ENCODE data around the gene CIB4. TPM values are rescaled to one million over a fixed set of nuclear protein-coding genes. Genes with fewer than 3 reads are reported as not detected.
A peak's percentile ranks its signal among the peaks of the same experiment; 100 is the strongest.

The CIB4 gene
- total and polyA plus RNA-seq, 7 experiments from 2014 or later = not detected

- H3K4me3 ChIP-seq (ENCODE audit: low read length) = no peak overlapping the region
- H3K9me3 ChIP-seq (ENCODE audit: control insufficient read depth in 2 of 3, low read length in 3 of 3) = no peaks in the 10 kb centered on the region
- Mint-ChIP-seq H3K9me3 (no peaks in the 10 kb centered on the region), H3K27ac (no peak overlapping the region), H3K27me3 (peaks cover 5 to 10% (median 10%) of the 10 kb centered on the region in 5 donors), H3K4me3 (no peak overlapping the region), H3K4me1 (peaks cover 0 to 5% (median 0%) of the 10 kb centered on the region in 7 donors), H3K36me3 (no peaks in the 10 kb centered on the region)
- POLR2A ChIA-PET = no interaction called here
- no peak for ATAC-seq
- intact Hi-C loops (cut with micrococcal nuclease) = loop anchor here (5.0 kb wide), 2 partner anchors 336 to 406 kb away; partner anchors contain the start of genes GAREM2 (in 1 of the 2), HADHA (in 1 of the 2) and HADHB (in 1 of the 2)
- H3K36me3 ChIP-seq (ENCODE audit: control insufficient read depth in 2 of 3, insufficient read depth in 3 of 3, low read length in 3 of 3) = no peaks in the 10 kb centered on the region
- DNase-seq = no peak
- no peak overlapping the region for H3K27ac ChIP-seq (ENCODE audit: low read depth, low read length)
- H3K27me3 ChIP-seq (ENCODE audit: control insufficient read depth in 2 of 2, insufficient read depth in 2 of 2, low read length in 2 of 2) = peaks cover 0 to 5% of the 10 kb centered on the region in 2 donors
- H3K4me1 ChIP-seq (ENCODE audit: control insufficient read depth in 2 of 2, insufficient read depth in 2 of 2, low read length in 2 of 2) = no peaks in the 10 kb centered on the region
- CTCF ChIA-PET = interaction anchor here (1.0 to 2.7 kb wide), 9 partner anchors 9 to 628 kb away, joined by 3 to 11 read pairs (median 5); no protein-coding TSS in a partner anchor
Measured at GRCh38 chr2:26578581-26578980, 62.6 kb downstream of the CIB4 start.

- H3K9me3 Mint-ChIP-seq = no peaks in the 10 kb centered on the region
- H3K36me3 Mint-ChIP-seq = no peaks in the 10 kb centered on the region
- Histone ChIP-seq H3K4me1 (ENCODE audit: control insufficient read depth in 2 of 2, insufficient read depth in 2 of 2, low read length in 2 of 2) (no peaks in the 10 kb centered on the region), H3K9me3 (ENCODE audit: control insufficient read depth in 2 of 3, low read length in 3 of 3) (no peaks in the 10 kb centered on the region), H3K4me3 (ENCODE audit: low read length) (no peak overlapping the region), H3K36me3 (ENCODE audit: control insufficient read depth in 2 of 3, insufficient read depth in 3 of 3, low read length in 3 of 3) (no peaks in the 10 kb centered on the region), H3K27ac (ENCODE audit: low read depth, low read length) (no peak overlapping the region), H3K27me3 (ENCODE audit: control insufficient read depth in 2 of 2, insufficient read depth in 2 of 2, low read length in 2 of 2) (peaks cover 0 to 5% of the 10 kb centered on the region in 2 donors)
- intact Hi-C loops (cut with micrococcal nuclease) = loop anchor here (5.0 kb wide), 2 partner anchors 336 to 406 kb away; partner anchors contain the start of genes GAREM2 (in 1 of the 2), HADHA (in 1 of the 2) and HADHB (in 1 of the 2)
- peaks cover 0 to 5% (median 0%) of the 10 kb centered on the region in 7 donors for H3K4me1 Mint-ChIP-seq
- H3K4me3 Mint-ChIP-seq = no peak overlapping the region
- DNase-seq (no peak), ATAC-seq (no peak)
- no peak overlapping the region for H3K27ac Mint-ChIP-seq
- POLR2A ChIA-PET = no interaction called here
- H3K27me3 Mint-ChIP-seq = peaks cover 5 to 13% (median 10%) of the 10 kb centered on the region in 5 donors
- CTCF ChIA-PET = interaction anchor here (0.6 to 2.7 kb wide), 10 partner anchors 8 to 627 kb away, joined by 3 to 11 read pairs (median 4); no protein-coding TSS in a partner anchor
Measured at GRCh38 chr2:26578113-26578458, 63.1 kb downstream of the CIB4 start.

- peaks cover 0 to 5% of the 10 kb centered on the region in 2 donors for H3K27me3 ChIP-seq (ENCODE audit: control insufficient read depth in 2 of 2, insufficient read depth in 2 of 2, low read length in 2 of 2)
- H3K27ac Mint-ChIP-seq = no peak overlapping the region
- H3K4me3 ChIP-seq (ENCODE audit: low read length) = no peak overlapping the region
- no peaks in the 10 kb centered on the region for H3K9me3 ChIP-seq (ENCODE audit: control insufficient read depth in 2 of 3, low read length in 3 of 3)
- H3K27me3 Mint-ChIP-seq = peaks cover 5 to 13% (median 10%) of the 10 kb centered on the region in 5 donors
- POLR2A ChIA-PET = interaction anchor here (0.6 kb wide), 1 partner anchor 59 kb away, joined by 3 read pairs; no protein-coding TSS in a partner anchor
- DNase-seq (peak; percentile 17 to 66 (median 52)), ATAC-seq (peak; percentile 88)
- H3K4me1 Mint-ChIP-seq = peaks cover 0 to 5% (median 0%) of the 10 kb centered on the region in 7 donors
- no peaks in the 10 kb centered on the region for H3K36me3 ChIP-seq (ENCODE audit: control insufficient read depth in 2 of 3, insufficient read depth in 3 of 3, low read length in 3 of 3)
- H3K4me1 ChIP-seq (ENCODE audit: control insufficient read depth in 2 of 2, insufficient read depth in 2 of 2, low read length in 2 of 2) = no peaks in the 10 kb centered on the region
- H3K4me3 Mint-ChIP-seq = no peak overlapping the region
- CTCF ChIA-PET = interaction anchor here (0.6 to 2.7 kb wide), 11 partner anchors 8 to 627 kb away, joined by 3 to 11 read pairs (median 4); no protein-coding TSS in a partner anchor
- no peak overlapping the region for H3K27ac ChIP-seq (ENCODE audit: low read depth, low read length)
- intact Hi-C loops (cut with micrococcal nuclease) = loop anchor here (1.0 to 5.0 kb wide), 7 partner anchors 74 to 626 kb away; partner anchors contain the start of genes GAREM2 (in 1 of the 2), HADHA (in 1 of the 2) and HADHB (in 1 of the 2)
- no peaks in the 10 kb centered on the region for H3K36me3 Mint-ChIP-seq
- no peaks in the 10 kb centered on the region for H3K9me3 Mint-ChIP-seq
Measured at GRCh38 chr2:26577442-26578112, 63.6 kb downstream of the CIB4 start.

GRCh38 chr2:26576565-26577441 is 64.4 kb downstream of the CIB4 start:
- Histone ChIP-seq H3K27me3 (ENCODE audit: control insufficient read depth in 2 of 2, insufficient read depth in 2 of 2, low read length in 2 of 2) (peaks cover 0 to 5% of the 10 kb centered on the region in 2 donors), H3K27ac (ENCODE audit: low read depth, low read length) (no peak overlapping the region), H3K4me3 (ENCODE audit: low read length) (no peak overlapping the region), H3K36me3 (ENCODE audit: control insufficient read depth in 2 of 3, insufficient read depth in 3 of 3, low read length in 3 of 3) (no peaks in the 10 kb centered on the region), H3K4me1 (ENCODE audit: control insufficient read depth in 2 of 2, insufficient read depth in 2 of 2, low read length in 2 of 2) (no peaks in the 10 kb centered on the region), H3K9me3 (ENCODE audit: control insufficient read depth in 2 of 3, low read length in 3 of 3) (no peaks in the 10 kb centered on the region)
- H3K4me1 Mint-ChIP-seq = peaks cover 0 to 5% (median 0%) of the 10 kb centered on the region in 7 donors
- H3K27ac Mint-ChIP-seq = no peak overlapping the region
- H3K4me3 Mint-ChIP-seq = no peak overlapping the region
- ChIA-PET CTCF (interaction anchor here (1.2 to 2.7 kb wide), 7 partner anchors 11 to 626 kb away, joined by 3 to 11 read pairs (median 5); no protein-coding TSS in a partner anchor), POLR2A (no interaction called here)
- no peaks in the 10 kb centered on the region for H3K9me3 Mint-ChIP-seq
- ATAC-seq (no peak), DNase-seq (no peak)
- intact Hi-C loops (cut with micrococcal nuclease) = loop anchor here (1.0 to 5.0 kb wide), 7 partner anchors 74 to 626 kb away; partner anchors contain the start of genes GAREM2 (in 1 of the 2), HADHA (in 1 of the 2) and HADHB (in 1 of the 2)
- peaks cover 5 to 16% (median 10%) of the 10 kb centered on the region in 5 donors for H3K27me3 Mint-ChIP-seq
- H3K36me3 Mint-ChIP-seq = no peaks in the 10 kb centered on the region

GRCh38 chr2:26575836-26576564 is 65.2 kb downstream of the CIB4 start:
- intact Hi-C loops (cut with micrococcal nuclease) = loop anchor here (2.0 to 5.0 kb wide), 4 partner anchors 245 to 487 kb away; partner anchors contain the start of genes GAREM2 (in 1 of the 2), HADHA (in 1 of the 2) and HADHB (in 1 of the 2)
- Histone ChIP-seq H3K4me3 (ENCODE audit: low read length) (no peak overlapping the region), H3K27ac (ENCODE audit: low read depth, low read length) (no peak overlapping the region), H3K9me3 (ENCODE audit: control insufficient read depth in 2 of 3, low read length in 3 of 3) (no peaks in the 10 kb centered on the region), H3K4me1 (ENCODE audit: control insufficient read depth in 2 of 2, insufficient read depth in 2 of 2, low read length in 2 of 2) (no peaks in the 10 kb centered on the region), H3K27me3 (ENCODE audit: control insufficient read depth in 2 of 2, insufficient read depth in 2 of 2, low read length in 2 of 2) (peaks cover 0 to 5% of the 10 kb centered on the region in 2 donors), H3K36me3 (ENCODE audit: control insufficient read depth in 2 of 3, insufficient read depth in 3 of 3, low read length in 3 of 3) (no peaks in the 10 kb centered on the region)
- ATAC-seq (no peak), DNase-seq (no peak)
- Mint-ChIP-seq H3K4me3 (no peak overlapping the region), H3K27me3 (peaks cover 4 to 21% (median 5%) of the 10 kb centered on the region in 5 donors), H3K27ac (no peak overlapping the region), H3K36me3 (no peaks in the 10 kb centered on the region), H3K9me3 (no peaks in the 10 kb centered on the region), H3K4me1 (peaks cover 0 to 5% (median 0%) of the 10 kb centered on the region in 7 donors)
- ChIA-PET CTCF (interaction anchor here (1.2 to 2.7 kb wide), 3 partner anchors 18 to 584 kb away, joined by 3 to 11 read pairs (median 4); no protein-coding TSS in a partner anchor), POLR2A (no interaction called here)

All from naive thymus-derived CD4-positive, alpha-beta T cell (primary cell).